Activated naive CD8-positive, alpha-beta T cell treated with anti-CD3 and anti-CD28 coated beads, Interleukin-2, amount 10 ng/mL, durations not matched to agents 7 days and 5 days (primary cell): ENCODE data around the gene LTB4R. TPM values are rescaled to one million over a fixed set of nuclear protein-coding genes. Genes with fewer than 3 reads are reported as not detected.

Source experiments
- ATAC-seq: fragments of 150-1000 bp; cut with Tn5 transposase; one replicate; pipeline ENCODE4 v1.10.0; 2021; ENCODE audit warnings: low read depth, moderate library complexity
- POLR2A ChIA-PET: fragments of 350-600 bp; sonication (Branson Sonifier 250); formaldehyde crosslinking; loops from one replicate; lab custom pipeline; 2021; ENCODE audit warnings: antibody characterized with exemption; lab: Charles Lee
- DNase-seq: peaks from one replicate; pipeline ENCODE4 v3.0.0; 2021
- H3K27ac Mint-ChIP-seq: one replicate; pipeline ENCODE4 v1.8.0; 2022; ENCODE audit warnings: mild to moderate bottlenecking, mixed read lengths
- H3K27me3 Mint-ChIP-seq: one replicate; pipeline ENCODE4 v1.8.0; 2022; ENCODE audit warnings: mild to moderate bottlenecking, moderate library complexity, mixed read lengths
- H3K36me3 Mint-ChIP-seq: one replicate; pipeline ENCODE4 v1.8.0; 2021; ENCODE audit warnings: mild to moderate bottlenecking, mixed read lengths
- H3K4me1 Mint-ChIP-seq: one replicate; pipeline ENCODE4 v1.8.0; 2021; ENCODE audit warnings: mixed read lengths
- H3K4me3 Mint-ChIP-seq: one replicate; pipeline ENCODE4 v1.8.0; 2022; ENCODE audit warnings: mild to moderate bottlenecking, moderate library complexity, mixed read lengths
- H3K9me3 Mint-ChIP-seq: one replicate; pipeline ENCODE4 v1.8.0; 2021; ENCODE audit warnings: mixed read lengths
- total RNA-seq, 2 experiments: library from RNA; stranded (reverse); gene quantifications; one replicate each; pipeline ENCODE4 v1.2.3, GENCODE V29; 2021

The LTB4R gene, protein sequence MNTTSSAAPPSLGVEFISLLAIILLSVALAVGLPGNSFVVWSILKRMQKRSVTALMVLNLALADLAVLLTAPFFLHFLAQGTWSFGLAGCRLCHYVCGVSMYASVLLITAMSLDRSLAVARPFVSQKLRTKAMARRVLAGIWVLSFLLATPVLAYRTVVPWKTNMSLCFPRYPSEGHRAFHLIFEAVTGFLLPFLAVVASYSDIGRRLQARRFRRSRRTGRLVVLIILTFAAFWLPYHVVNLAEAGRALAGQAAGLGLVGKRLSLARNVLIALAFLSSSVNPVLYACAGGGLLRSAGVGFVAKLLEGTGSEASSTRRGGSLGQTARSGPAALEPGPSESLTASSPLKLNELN
- total RNA-seq = 10 to 100 TPM; 27.0 to 27.8 TPM

DNA sequence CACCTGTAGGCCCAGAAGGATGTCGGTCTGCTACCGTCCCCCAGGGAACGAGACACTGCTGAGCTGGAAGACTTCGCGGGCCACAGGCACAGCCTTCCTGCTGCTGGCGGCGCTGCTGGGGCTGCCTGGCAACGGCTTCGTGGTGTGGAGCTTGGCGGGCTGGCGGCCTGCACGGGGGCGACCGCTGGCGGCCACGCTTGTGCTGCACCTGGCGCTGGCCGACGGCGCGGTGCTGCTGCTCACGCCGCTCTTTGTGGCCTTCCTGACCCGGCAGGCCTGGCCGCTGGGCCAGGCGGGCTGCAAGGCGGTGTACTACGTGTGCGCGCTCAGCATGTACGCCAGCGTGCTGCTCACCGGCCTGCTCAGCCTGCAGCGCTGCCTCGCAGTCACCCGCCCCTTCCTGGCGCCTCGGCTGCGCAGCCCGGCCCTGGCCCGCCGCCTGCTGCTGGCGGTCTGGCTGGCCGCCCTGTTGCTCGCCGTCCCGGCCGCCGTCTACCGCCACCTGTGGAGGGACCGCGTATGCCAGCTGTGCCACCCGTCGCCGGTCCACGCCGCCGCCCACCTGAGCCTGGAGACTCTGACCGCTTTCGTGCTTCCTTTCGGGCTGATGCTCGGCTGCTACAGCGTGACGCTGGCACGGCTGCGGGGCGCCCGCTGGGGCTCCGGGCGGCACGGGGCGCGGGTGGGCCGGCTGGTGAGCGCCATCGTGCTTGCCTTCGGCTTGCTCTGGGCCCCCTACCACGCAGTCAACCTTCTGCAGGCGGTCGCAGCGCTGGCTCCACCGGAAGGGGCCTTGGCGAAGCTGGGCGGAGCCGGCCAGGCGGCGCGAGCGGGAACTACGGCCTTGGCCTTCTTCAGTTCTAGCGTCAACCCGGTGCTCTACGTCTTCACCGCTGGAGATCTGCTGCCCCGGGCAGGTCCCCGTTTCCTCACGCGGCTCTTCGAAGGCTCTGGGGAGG is at the start of gene LTB4R:
Gene LTB4R (plus strand): TSS at position 857 of the 959 bp plus-strand sequence. CDS start 4,150 bp downstream, outside the sequence.
- Mint-ChIP-seq H3K9me3 (no peaks in the 10 kb centered on the region), H3K4me3 (peak within 1 kb of the TSS; percentile 84), H3K27me3 (no peaks in the 10 kb centered on the region), H3K4me1 (peaks cover 66% of the 10 kb centered on the region), H3K36me3 (peaks cover 29% of the 10 kb centered on the region), H3K27ac (peak within 1 kb of the TSS; percentile 84)
- POLR2A ChIA-PET = interaction anchor here (0.6 to 5.7 kb wide), 16 partner anchors 8 to 276 kb away, joined by 3 to 43 read pairs (median 6); partner anchors contain the start of genes ADCY4, CBLN3, DHRS1 and IRF9
- ATAC-seq (peak; percentile 88), DNase-seq (peak; percentile 83)

DNA sequence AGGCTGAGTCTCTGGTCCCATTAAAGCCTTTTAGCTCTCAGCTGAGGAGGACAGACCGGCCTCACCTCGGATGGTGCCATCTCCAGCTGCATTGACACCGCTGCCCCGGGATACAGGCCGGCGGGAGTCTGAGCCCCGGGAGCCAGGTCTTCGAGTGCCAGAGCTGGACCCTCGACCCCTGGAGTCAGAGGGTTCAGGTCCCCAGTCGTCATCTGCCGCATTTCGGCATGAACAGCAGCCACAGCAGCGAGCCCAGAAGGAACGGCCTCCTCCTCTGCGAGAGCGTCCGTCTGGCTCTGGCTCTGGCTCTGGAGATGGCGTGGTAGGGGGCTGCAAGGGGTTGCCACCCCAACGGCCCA is 49.4 kb upstream of the LTB4R start:
- no peak overlapping the region for H3K4me3 Mint-ChIP-seq
- no peak for DNase-seq
- H3K27ac Mint-ChIP-seq = no peak overlapping the region
- H3K9me3 Mint-ChIP-seq = no peaks in the 10 kb centered on the region
- ATAC-seq = no peak
- H3K36me3 Mint-ChIP-seq = peaks cover 3% of the 10 kb centered on the region
- H3K4me1 Mint-ChIP-seq = no peaks in the 10 kb centered on the region
- no peaks in the 10 kb centered on the region for H3K27me3 Mint-ChIP-seq
- POLR2A ChIA-PET = interaction anchor here (1.3 to 2.1 kb wide), 2 partner anchors 9 to 15 kb away, joined by 3 to 9 read pairs; no protein-coding TSS in a partner anchor

DNA sequence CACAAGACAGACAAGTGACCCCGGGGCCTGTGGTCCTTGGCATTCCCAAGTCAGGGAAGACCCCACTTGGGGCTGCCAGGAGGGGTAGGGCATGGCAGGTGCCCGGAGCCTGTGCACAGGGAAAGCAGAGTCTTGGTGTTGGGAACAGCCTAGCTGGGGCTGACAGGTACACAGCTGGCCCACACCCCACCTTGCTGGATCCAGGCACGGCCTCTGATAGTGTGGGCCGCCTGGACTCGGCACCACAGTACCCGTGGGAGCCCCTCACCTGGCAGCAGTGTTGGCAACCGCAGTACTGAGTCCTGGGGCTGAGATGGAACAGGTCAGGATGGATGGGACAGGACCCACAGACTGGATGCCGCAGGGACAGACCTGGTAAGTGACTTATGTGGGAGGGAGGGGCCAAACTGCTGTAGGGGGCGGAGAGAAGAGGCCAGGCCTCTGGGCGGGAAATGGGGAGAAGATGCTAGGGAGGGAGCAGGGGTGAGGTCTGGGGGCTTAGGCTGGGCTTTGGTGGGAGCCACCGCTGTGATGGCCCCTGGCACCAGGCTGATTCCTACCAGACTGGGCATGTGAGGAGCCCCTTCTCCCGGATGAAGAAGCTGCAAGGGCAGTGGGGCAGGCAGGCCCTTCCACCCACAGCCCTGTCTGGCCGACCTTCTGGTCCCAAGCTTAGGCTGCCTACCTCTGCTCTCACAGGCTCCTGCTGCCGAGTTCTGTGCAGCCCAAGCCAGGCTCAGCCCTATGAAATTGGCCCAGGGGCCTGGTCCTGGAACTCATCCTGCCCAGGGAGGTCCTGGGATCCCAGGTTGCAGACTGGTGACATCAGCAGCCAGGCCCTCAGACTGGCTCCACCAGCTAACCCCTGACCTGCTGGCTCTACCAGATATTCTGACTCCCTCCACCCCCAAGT is 48.2 kb upstream of the LTB4R start, which contains the start of gene TGM1:
Gene TGM1 (minus strand): TSS at position 357 of the 913 bp plus-strand sequence. CDS start 825 bp downstream, outside the sequence.
- no peak within 1 kb of the TSS for H3K27ac Mint-ChIP-seq
- no peaks in the 10 kb centered on the region for H3K27me3 Mint-ChIP-seq
- peaks cover 8% of the 10 kb centered on the region for H3K36me3 Mint-ChIP-seq
- no peak within 1 kb of the TSS for H3K4me3 Mint-ChIP-seq
- H3K4me1 Mint-ChIP-seq = peaks cover 3% of the 10 kb centered on the region
- POLR2A ChIA-PET = interaction anchor here (1.3 to 2.1 kb wide), 2 partner anchors 8 to 16 kb away, joined by 3 to 9 read pairs; no protein-coding TSS in a partner anchor
- ATAC-seq (peak; percentile 15), DNase-seq (no peak)
- H3K9me3 Mint-ChIP-seq = no peaks in the 10 kb centered on the region

DNA sequence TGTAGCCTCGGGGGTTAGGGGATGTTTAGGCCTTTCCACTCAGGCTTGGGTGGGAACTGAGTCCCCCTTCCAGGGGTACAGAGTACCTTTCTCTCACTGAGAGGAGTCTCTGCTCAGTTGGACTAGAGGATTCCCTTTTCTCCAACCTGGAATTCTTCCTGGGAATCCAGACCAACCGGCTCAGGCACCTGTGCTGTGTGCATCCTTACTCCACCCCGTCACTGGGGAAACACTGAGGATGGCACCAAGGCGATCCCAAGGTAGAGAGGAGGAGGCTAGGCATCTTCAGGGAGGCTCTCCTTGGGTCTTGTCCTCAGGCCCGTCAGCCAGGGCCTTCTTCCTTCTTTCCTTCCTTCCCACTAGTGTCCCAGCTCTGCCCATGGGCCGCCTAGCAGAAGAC is 47.5 kb upstream of the LTB4R start:
- POLR2A ChIA-PET = interaction anchor here (2.1 kb wide), 1 partner anchor 17 kb away, joined by 9 read pairs; no protein-coding TSS in a partner anchor

DNA sequence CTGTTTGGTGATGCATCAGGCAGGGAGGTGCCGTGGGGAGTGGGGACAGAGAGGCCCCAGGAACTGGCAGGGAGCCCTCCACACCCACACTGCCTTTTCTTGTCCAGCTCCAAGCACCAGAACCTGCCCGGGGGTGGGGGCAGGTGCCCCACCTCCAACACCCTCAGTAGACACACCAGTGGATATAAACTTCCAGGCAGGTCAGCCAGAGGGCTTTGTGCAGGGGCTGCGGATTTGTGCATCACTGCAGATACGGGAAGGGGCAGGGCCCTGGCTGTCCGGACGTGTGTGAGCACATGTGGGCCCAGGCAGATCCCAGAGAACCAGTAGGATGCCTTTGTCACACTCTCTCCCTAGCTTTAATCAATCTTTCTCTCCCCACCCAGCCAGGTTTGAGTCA is 47.0 kb upstream of the LTB4R start:
- ATAC-seq = no peak
- H3K9me3 Mint-ChIP-seq = no peaks in the 10 kb centered on the region
- POLR2A ChIA-PET = interaction anchor here (2.1 kb wide), 1 partner anchor 17 kb away, joined by 9 read pairs; no protein-coding TSS in a partner anchor
- no peak overlapping the region for H3K27ac Mint-ChIP-seq
- peaks cover 3% of the 10 kb centered on the region for H3K4me1 Mint-ChIP-seq
- no peaks in the 10 kb centered on the region for H3K27me3 Mint-ChIP-seq
- H3K4me3 Mint-ChIP-seq = no peak overlapping the region
- peaks cover 6% of the 10 kb centered on the region for H3K36me3 Mint-ChIP-seq
- DNase-seq = no peak

More for the DNA sequence above, 47.5 kb upstream of the LTB4R start:
- Mint-ChIP-seq H3K27me3 (no peaks in the 10 kb centered on the region), H3K27ac (no peak overlapping the region), H3K4me1 (peaks cover 3% of the 10 kb centered on the region), H3K9me3 (no peaks in the 10 kb centered on the region), H3K36me3 (peaks cover 6% of the 10 kb centered on the region), H3K4me3 (no peak overlapping the region)
- no peak for DNase-seq
- no peak for ATAC-seq

DNA sequence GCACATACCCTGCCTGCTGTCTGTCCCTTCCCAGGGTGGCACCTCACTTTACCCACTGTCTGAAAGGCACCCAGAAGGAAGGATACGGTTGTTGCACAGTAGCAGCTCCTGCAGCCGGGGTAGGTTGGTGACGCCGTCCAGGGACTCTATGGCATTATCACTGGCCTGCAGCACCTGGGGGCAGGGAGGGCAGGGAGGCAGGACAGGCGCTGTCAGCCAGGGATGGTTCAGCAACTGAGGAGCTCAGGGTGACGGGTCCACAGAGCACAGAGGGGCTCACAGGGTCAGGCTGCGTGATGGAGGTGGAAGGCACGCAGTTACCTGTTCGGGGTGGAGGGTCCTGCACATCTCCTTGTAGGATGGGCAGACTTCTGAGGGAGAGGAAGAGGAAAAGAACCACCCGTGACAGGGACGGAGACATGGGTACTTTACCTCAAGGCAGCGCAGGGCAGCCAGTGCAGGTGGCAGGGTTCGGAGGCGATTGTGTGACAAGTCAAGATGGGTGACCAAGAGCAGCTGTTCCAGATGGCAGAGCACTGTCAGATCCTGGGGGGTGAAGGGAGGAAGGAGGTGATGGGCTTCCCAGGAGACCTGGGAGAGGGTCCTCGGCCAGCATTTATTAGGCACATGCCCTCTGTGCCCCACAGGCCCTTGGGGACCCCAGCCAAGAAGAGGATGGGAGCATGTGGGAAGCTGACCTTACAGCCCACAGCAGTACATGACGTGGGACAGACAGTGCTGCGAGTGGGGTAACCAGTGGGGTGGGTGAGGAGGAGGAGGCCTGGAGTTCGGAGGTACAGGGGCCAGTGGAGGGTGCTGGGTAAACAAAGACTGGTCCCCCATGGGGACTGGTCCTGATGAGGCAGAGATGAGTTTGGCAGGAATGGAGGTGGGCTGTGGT is 44.7 kb upstream of the LTB4R start:
- Mint-ChIP-seq H3K4me3 (no peak overlapping the region), H3K4me1 (peaks cover 9% of the 10 kb centered on the region), H3K27me3 (no peaks in the 10 kb centered on the region), H3K36me3 (peaks cover 6% of the 10 kb centered on the region), H3K27ac (no peak overlapping the region), H3K9me3 (no peaks in the 10 kb centered on the region)
- POLR2A ChIA-PET = no interaction called here
- DNase-seq (no peak), ATAC-seq (no peak)

DNA sequence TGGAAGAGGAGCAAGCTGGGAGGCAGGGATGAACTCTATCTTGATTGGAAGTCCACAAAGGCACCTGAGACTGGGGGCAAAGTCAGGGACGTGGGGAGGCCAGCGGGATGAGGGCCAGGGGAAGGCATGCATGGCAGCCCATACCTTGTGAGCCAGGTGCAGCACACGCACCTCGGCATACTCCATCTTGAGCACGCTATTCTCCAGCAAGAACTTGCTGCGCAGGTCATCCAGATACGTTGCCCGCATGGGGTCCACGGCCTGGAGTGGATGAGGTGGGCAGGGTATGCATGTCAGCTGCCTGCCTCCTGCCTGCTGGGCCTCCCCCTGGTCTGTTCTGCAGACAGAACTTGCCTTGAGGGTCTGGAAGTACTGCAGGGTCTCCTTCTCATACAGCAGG is 43.8 kb upstream of the LTB4R start:
- no peak overlapping the region for H3K4me3 Mint-ChIP-seq
- ATAC-seq = no peak
- POLR2A ChIA-PET = no interaction called here

DNA sequence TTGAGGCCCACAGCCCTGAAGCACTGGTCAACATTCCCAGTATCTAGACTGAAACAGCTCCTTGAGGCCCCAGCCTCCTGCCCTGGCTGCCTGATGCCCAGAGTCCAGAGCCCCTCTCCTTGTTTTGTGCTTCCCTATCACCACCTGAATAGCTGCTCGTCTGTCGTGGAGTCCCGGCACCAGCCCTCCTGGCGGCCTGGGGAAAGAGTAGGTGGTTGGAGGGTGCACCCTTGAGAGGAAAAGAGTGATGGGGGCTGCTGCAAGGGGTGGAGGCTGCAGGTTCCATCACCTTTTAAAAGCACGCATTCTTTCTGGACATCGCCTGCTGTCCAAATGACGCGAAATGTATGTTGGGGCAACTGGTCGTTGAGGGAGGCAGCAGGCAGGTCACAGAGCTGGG is 43.1 kb upstream of the LTB4R start:
- POLR2A ChIA-PET = no interaction called here
- DNase-seq = no peak
- H3K27me3 Mint-ChIP-seq = no peaks in the 10 kb centered on the region
- no peak for ATAC-seq
- H3K27ac Mint-ChIP-seq = no peak overlapping the region
- no peak overlapping the region for H3K4me3 Mint-ChIP-seq
- no peaks in the 10 kb centered on the region for H3K9me3 Mint-ChIP-seq
- peaks cover 22% of the 10 kb centered on the region for H3K4me1 Mint-ChIP-seq
- H3K36me3 Mint-ChIP-seq = peaks cover 6% of the 10 kb centered on the region

More for the DNA sequence above, 43.8 kb upstream of the LTB4R start:
- DNase-seq = no peak
- no peaks in the 10 kb centered on the region for H3K9me3 Mint-ChIP-seq
- H3K4me1 Mint-ChIP-seq = peaks cover 17% of the 10 kb centered on the region
- H3K36me3 Mint-ChIP-seq = peaks cover 6% of the 10 kb centered on the region
- peak overlapping the region; percentile 50 for H3K27ac Mint-ChIP-seq
- no peaks in the 10 kb centered on the region for H3K27me3 Mint-ChIP-seq

DNA sequence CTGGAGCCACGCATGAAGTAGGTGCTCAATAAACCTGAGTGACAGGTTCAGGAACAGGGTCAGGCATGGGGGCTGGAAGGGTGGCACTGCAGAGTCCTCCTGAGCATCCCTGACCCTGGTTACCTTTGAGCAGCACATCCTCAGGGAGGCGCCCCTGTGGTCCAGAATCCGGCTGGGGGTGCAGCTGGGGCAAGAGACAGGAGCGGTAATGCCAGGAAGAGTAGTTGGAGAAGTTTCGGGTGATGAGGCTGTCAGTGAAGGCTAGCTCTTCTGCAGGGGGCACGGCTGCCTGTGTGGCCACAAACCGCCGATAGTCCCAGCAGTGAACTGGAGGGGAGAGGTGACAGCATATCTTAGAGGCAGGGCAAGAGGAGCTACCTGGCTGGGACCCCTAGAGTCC is 41.9 kb upstream of the LTB4R start:
- no peak overlapping the region for H3K4me3 Mint-ChIP-seq

DNA sequence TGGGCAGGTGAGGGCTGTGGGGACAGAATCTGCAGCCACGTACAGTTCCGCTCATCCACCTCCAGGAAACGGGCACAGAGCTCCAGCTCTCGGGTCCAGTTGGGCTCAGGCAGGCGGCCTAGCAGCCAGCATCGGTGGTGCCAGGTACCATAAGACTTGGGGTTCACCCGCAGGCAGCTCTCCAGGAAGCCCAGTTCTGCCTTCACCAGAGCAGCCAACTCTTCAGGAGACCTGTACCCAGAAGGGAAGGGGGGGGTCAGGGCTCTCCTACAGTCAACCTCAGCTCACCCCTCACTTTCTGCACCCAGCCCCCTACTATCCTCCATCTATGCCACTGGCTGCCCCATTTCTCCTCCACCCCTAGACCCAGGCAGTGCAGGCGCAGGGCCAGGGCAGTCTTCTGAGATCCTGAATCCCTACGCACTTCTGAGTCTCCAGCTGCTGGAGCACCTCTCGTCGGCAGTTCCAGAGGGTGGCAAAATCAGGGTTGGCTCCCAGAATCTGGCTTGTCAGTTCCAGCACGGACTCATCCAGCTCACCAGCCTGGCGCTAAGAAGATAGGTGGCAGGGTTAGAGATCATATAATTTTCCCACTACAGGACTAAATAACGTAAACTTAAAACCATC is 41.3 kb upstream of the LTB4R start:
- POLR2A ChIA-PET = interaction anchor here (0.9 to 3.5 kb wide), 21 partner anchors 8 to 161 kb away, joined by 3 to 66 read pairs (median 5); partner anchors contain the start of genes CBLN3, CHMP4A, CIDEB and KHNYN
- Mint-ChIP-seq H3K4me1 (peaks cover 36% of the 10 kb centered on the region), H3K27me3 (no peaks in the 10 kb centered on the region), H3K9me3 (no peaks in the 10 kb centered on the region), H3K27ac (peak overlapping the region; percentile 11), H3K36me3 (peaks cover 6% of the 10 kb centered on the region), H3K4me3 (peak overlapping the region; percentile 95)
- no peak for DNase-seq
- ATAC-seq = no peak

More for the DNA sequence above, 41.9 kb upstream of the LTB4R start:
- no peaks in the 10 kb centered on the region for H3K9me3 Mint-ChIP-seq
- H3K36me3 Mint-ChIP-seq = peaks cover 6% of the 10 kb centered on the region
- peak overlapping the region; percentile 32 for H3K27ac Mint-ChIP-seq
- no peak for DNase-seq
- POLR2A ChIA-PET = interaction anchor here (0.5 to 3.5 kb wide), 5 partner anchors 17 to 74 kb away, joined by 3 to 66 read pairs (median 3); partner anchors contain the start of gene TINF2
- no peak for ATAC-seq
- H3K4me1 Mint-ChIP-seq = peaks cover 34% of the 10 kb centered on the region
- H3K27me3 Mint-ChIP-seq = no peaks in the 10 kb centered on the region

DNA sequence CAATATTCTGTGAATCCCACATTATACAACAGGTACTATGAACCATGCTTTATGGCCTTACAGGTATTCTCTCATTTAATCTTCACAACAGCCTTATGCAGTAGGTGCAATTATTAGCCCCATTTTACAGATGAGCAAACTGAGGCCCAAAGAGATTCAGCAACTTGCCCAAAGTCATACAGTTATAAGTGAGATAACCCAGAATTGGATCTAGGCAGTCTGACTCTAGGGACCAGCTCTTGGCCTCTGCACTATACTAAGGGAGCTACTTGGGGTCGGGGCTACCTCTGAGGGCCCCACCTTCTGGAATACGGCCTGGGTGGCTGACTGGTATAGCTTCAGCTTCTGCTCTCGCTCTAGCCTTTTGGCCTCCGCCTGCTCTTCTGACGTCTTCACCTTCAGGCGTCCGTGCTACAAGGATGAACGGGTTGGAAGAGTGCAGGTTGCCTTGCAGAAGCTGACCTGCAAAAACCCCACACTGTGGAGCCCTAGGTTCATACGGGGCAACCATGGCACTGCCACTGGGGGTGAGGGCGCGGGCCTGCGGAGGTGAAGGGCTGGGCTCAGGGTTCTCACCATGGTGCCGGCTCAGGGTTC is 40.7 kb upstream of the LTB4R start:
- peak overlapping the region; percentile 97 for H3K27ac Mint-ChIP-seq
- H3K27me3 Mint-ChIP-seq = no peaks in the 10 kb centered on the region
- POLR2A ChIA-PET = interaction anchor here (0.6 to 3.5 kb wide), 26 partner anchors 8 to 160 kb away, joined by 3 to 66 read pairs (median 6); partner anchors contain the start of genes CBLN3, CHMP4A, CIDEB and DCAF11
- H3K4me3 Mint-ChIP-seq = peak overlapping the region; percentile 95
- peaks cover 37% of the 10 kb centered on the region for H3K4me1 Mint-ChIP-seq
- no peaks in the 10 kb centered on the region for H3K9me3 Mint-ChIP-seq
- ATAC-seq = no peak
- DNase-seq = no peak
- H3K36me3 Mint-ChIP-seq = peaks cover 6% of the 10 kb centered on the region
